ENCODE data around the gene SUMF1. TPM values are rescaled to one million over a fixed set of nuclear protein-coding genes. Genes with fewer than 3 reads are reported as not detected.

Gene SUMF1
- total and polyA plus RNA-seq, 2 of the 4 experiments (the other 2 are of a cell fraction), result 26.3 to 38.4 TPM

DNA sequence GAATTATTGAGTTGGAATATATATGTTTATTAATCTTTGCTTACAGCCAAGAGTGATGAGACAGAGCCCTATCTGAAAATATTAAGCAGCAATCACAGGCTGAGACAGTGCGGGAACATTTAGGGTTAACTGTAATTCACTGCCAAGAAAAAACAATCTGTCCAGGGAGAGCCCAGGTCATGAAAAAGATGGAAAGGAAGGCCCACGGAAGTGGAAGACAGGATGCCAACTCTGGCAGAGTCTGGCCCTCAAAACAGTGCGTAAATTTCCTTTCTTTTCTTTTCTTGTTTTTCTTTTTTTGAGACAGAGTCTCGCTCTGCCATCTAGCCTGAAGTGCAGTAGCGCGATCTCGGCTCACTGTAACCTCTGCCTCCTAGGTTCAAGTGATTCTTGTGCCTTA lies 67.6 kb downstream of the SUMF1 start:
- H4K8ac ChIP-seq (ENCODE audit: low read depth in 2 of 2, low read length in 2 of 2), result no peak overlapping the region
- H3K27ac ChIP-seq (ENCODE audit: insufficient read depth, low read length), result no peak overlapping the region
- peaks cover 2% of the 10 kb centered on the region; the same call in 1 of the 2 replicates for H3K36me3 ChIP-seq (ENCODE audit: control insufficient read depth, insufficient read depth, low read length)
- H3K4me2 ChIP-seq (ENCODE audit: low read depth, low read length), result no peak overlapping the region
- no peak overlapping the region for H2AK5ac ChIP-seq (ENCODE audit: low read depth, low read length)
- H4K20me1 ChIP-seq (ENCODE audit: insufficient read depth, low read length), result no peaks in the 10 kb centered on the region
- dilution Hi-C loops (cut with HindIII; ENCODE audit: low sequenced_read_pairs, unreplicated experiment), result no loop called here
- TF ChIP-seq SMC3 (IDR thresholded peaks at IDR 0.05; ENCODE audit: low read depth, low read length), result no peak
- TF ChIP-seq NFE2L2 (IDR thresholded peaks at IDR 0.05; ENCODE audit: low read depth, low read length), result no peak
- TF ChIP-seq, protein P1, sequence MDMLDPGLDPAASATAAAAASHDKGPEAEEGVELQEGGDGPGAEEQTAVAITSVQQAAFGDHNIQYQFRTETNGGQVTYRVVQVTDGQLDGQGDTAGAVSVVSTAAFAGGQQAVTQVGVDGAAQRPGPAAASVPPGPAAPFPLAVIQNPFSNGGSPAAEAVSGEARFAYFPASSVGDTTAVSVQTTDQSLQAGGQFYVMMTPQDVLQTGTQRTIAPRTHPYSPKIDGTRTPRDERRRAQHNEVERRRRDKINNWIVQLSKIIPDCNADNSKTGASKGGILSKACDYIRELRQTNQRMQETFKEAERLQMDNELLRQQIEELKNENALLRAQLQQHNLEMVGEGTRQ (IDR thresholded peaks at IDR 0.05; ENCODE audit: low read depth, low read length), result no peak
- no peak for TF ChIP-seq MAZ (IDR thresholded peaks at IDR 0.05; ENCODE audit: borderline replicate concordance, low read depth, low read length)
- TF ChIP-seq CHD1 (IDR thresholded peaks at IDR 0.05; ENCODE audit: low read depth, low read length), result no peak
- TF ChIP-seq RAD21 (IDR thresholded peaks at IDR 0.05; ENCODE audit: low read length), result no peak
- TF ChIP-seq, protein P2, sequence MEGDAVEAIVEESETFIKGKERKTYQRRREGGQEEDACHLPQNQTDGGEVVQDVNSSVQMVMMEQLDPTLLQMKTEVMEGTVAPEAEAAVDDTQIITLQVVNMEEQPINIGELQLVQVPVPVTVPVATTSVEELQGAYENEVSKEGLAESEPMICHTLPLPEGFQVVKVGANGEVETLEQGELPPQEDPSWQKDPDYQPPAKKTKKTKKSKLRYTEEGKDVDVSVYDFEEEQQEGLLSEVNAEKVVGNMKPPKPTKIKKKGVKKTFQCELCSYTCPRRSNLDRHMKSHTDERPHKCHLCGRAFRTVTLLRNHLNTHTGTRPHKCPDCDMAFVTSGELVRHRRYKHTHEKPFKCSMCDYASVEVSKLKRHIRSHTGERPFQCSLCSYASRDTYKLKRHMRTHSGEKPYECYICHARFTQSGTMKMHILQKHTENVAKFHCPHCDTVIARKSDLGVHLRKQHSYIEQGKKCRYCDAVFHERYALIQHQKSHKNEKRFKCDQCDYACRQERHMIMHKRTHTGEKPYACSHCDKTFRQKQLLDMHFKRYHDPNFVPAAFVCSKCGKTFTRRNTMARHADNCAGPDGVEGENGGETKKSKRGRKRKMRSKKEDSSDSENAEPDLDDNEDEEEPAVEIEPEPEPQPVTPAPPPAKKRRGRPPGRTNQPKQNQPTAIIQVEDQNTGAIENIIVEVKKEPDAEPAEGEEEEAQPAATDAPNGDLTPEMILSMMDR (conservative IDR thresholded peaks at IDR 0.05; ENCODE audit: low read depth, low read length), result no peak
- TF ChIP-seq RCOR1 (IDR thresholded peaks at IDR 0.05; ENCODE audit: insufficient replicate concordance, low read length), result no peak
- TF ChIP-seq, protein P3, sequence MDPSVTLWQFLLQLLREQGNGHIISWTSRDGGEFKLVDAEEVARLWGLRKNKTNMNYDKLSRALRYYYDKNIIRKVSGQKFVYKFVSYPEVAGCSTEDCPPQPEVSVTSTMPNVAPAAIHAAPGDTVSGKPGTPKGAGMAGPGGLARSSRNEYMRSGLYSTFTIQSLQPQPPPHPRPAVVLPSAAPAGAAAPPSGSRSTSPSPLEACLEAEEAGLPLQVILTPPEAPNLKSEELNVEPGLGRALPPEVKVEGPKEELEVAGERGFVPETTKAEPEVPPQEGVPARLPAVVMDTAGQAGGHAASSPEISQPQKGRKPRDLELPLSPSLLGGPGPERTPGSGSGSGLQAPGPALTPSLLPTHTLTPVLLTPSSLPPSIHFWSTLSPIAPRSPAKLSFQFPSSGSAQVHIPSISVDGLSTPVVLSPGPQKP (IDR thresholded peaks at IDR 0.05; ENCODE audit: borderline replicate concordance, low read depth, low read length), result no peak
- TF ChIP-seq POLR2A (IDR thresholded peaks at IDR 0.05; ENCODE audit: low read depth, low read length), result no peak
- no peak for TF ChIP-seq MAFK (IDR thresholded peaks at IDR 0.05; ENCODE audit: low read depth, low read length)
- no peak for TF ChIP-seq CEBPB (IDR thresholded peaks at IDR 0.05; ENCODE audit: low read depth, low read length)
- no peak for TF ChIP-seq RFX5 (IDR thresholded peaks at IDR 0.05; ENCODE audit: low read depth, low read length)
- no peak for TF ChIP-seq BHLHE40 (IDR thresholded peaks at IDR 0.05; ENCODE audit: low read depth, low read length)
- TF ChIP-seq MXI1 (IDR thresholded peaks at IDR 0.05; ENCODE audit: borderline replicate concordance, low read depth, low read length), result no peak
- TF ChIP-seq FOS (IDR thresholded peaks at IDR 0.05; ENCODE audit: low read depth, low read length), result no peak
- ChIA-PET CTCF (no interaction called here), POLR2A (ENCODE audit: unreplicated experiment) (no interaction called here)
- no peak overlapping the region for H2BK5ac ChIP-seq (ENCODE audit: low read depth, low read length, poor library complexity, severe bottlenecking)
- no peak overlapping the region for H3K14ac ChIP-seq (replicated peaks; ENCODE audit: low read depth, low read length)
- H3K9me3 ChIP-seq (ENCODE audit: control insufficient read depth, insufficient read depth, low read length), result no peaks in the 10 kb centered on the region
- no peak overlapping the region for H2AK9ac ChIP-seq (replicated peaks; ENCODE audit: low read depth, low read length, poor library complexity)
- ATAC-seq (ENCODE audit: low read depth) (no peak), DNase-seq (no peak)
- no peak overlapping the region for H3K9ac ChIP-seq (ENCODE audit: low read depth, low read length)
- no peak overlapping the region for H3K4ac ChIP-seq (ENCODE audit: low read depth, low read length)
- no peak overlapping the region for H2BK15ac ChIP-seq (ENCODE audit: low read depth, low read length)
- WGBS, 2 experiments (ENCODE audit: extremely low coverage in 2 of 2, insufficient read length in 1 of 2), result no CpG with 5 or more reads among the region's 7 CpGs
- H2BK20ac ChIP-seq (ENCODE audit: low read depth, low read length), result no peak overlapping the region
- H3K23ac ChIP-seq (ENCODE audit: low read depth, low read length), result no peak overlapping the region
- H3K4me1 ChIP-seq (ENCODE audit: control insufficient read depth, insufficient read depth, low read length), result no peaks in the 10 kb centered on the region
- H2AFZ ChIP-seq (replicated peaks; ENCODE audit: low read length, poor library complexity), result no peak overlapping the region
- no TSS peak for BruUV-seq (replicated peaks)
- peaks cover 4% of the 10 kb centered on the region; the same call in 1 of the 2 replicates for H3K9me1 ChIP-seq (ENCODE audit: insufficient read depth, low read length)
- H3K18ac ChIP-seq (ENCODE audit: low read depth, low read length), result no peak overlapping the region
- intact Hi-C loops (cut with micrococcal nuclease), result no loop called here
- H2BK120ac ChIP-seq (ENCODE audit: low read depth, low read length), result no peak overlapping the region
- in situ Hi-C loops (cut with MboI; ENCODE audit: low sequenced_read_pairs), result no loop called here
- H3K79me1 ChIP-seq (ENCODE audit: low read depth in 1 of 2, low read length in 2 of 2), result no peaks in the 10 kb centered on the region
- no peak overlapping the region for H3K56ac ChIP-seq (ENCODE audit: extremely low read depth, insufficient read depth, low read length)
- no peak overlapping the region for H4K91ac ChIP-seq (ENCODE audit: insufficient read depth, low read depth, low read length)
- H3K4me3 ChIP-seq (ENCODE audit: insufficient read depth, low read depth, low read length), result no peak overlapping the region
- H3K27me3 ChIP-seq (ENCODE audit: control insufficient read depth, insufficient read depth, low read length), result no peaks in the 10 kb centered on the region
- no peak overlapping the region for H4K5ac ChIP-seq (ENCODE audit: low read depth, low read length)
